A549 (cell line): Measurements from ENCODE around the gene STK11IP. TPM values are rescaled to one million over a fixed set of nuclear protein-coding genes. Genes with fewer than 3 reads are reported as not detected.
A peak's percentile ranks its signal among the peaks of the same experiment; 100 is the strongest.

Source experiments
- ATAC-seq, 2 experiments: fragments of 200-7000 bp in 1 of 2; fragments of >200 bp in 1 of 2; cut with Nextera tagmentation in 1 of 2; cut with Tn5 transposase in 1 of 2; 3 replicates each; pipeline versions ENCODE4 v1.8.0 to v1.9.1; 2018 to 2020; ENCODE audit warnings: mild to moderate bottlenecking in 1 of 2, moderate library complexity in 1 of 2
- CTCF ChIA-PET: fragments of 300-600 bp; sonication (Branson Sonifier 250); formaldehyde crosslinking; extraction: SDS; loops from one replicate; lab custom pipeline; 2021; ENCODE audit warnings: antibody characterized with exemption, inconsistent platforms; lab: Yijun Ruan, JAX
- POLR2A ChIA-PET: fragments of 350-600 bp; formaldehyde crosslinking; extraction: SDS; loops from one replicate; lab custom pipeline; 2021; ENCODE audit warnings: antibody characterized with exemption, inconsistent platforms; lab: Yijun Ruan, JAX
- DNase-seq, 2 experiments: peaks; one replicate each; pipeline versions ENCODE4 v3.0.0 to v3.0.0-alpha.2; 2011 to 2016; ENCODE audit warnings: low read depth in 1 of 2, low spot score in 1 of 2
- FAIRE-seq: peaks from 2 replicates; lab custom pipeline; 2011; peaks lifted over from hg19 to GRCh38; lab: Jason Lieb, UNC
- H3K27ac ChIP-seq, 2 experiments: fragments of >200 bp; sonication (Bioruptor Twin); formaldehyde crosslinking; 3 replicates each; pipeline ENCODE4 v1.5.1; 2016 to 2017
- H3K4me1 ChIP-seq: fragments of >200 bp; sonication (Bioruptor Twin); formaldehyde crosslinking; 3 replicates; pipeline ENCODE4 v1.6.1; 2016
- H3K4me2 ChIP-seq: fragments of >200 bp; sonication (Bioruptor Twin); formaldehyde crosslinking; 3 replicates; pipeline ENCODE4 v1.6.1; 2016
- H3K4me3 ChIP-seq: fragments of >200 bp; sonication (Bioruptor Twin); formaldehyde crosslinking; 3 replicates; pipeline ENCODE4 v1.5.1; 2016
- H3K9me3 ChIP-seq: fragments of >200 bp; sonication (Bioruptor Twin); formaldehyde crosslinking; 3 replicates; pipeline ENCODE4 v1.6.1; 2016
- ATOH8 ChIP-seq: fragments of 250-450 bp; sonication (Bioruptor Pico); IDR thresholded peaks from 2 replicates; pipeline ENCODE4 v1.5.0; 2020; ENCODE audit warnings: low read depth, mild to moderate bottlenecking, moderate library complexity
- CBX8 ChIP-seq: fragments of 200-600 bp; sonication (generic); IDR thresholded peaks from 2 replicates; pipeline ENCODE4 v1.6.1; 2016
- CEBPB ChIP-seq, 2 experiments: fragments of >200 bp in 1 of 2; sonication (Bioruptor Twin) in 1 of 2; formaldehyde crosslinking in 1 of 2; IDR thresholded peaks; 2 replicates each; pipeline ENCODE4 v1.6.1; 2012 to 2016
- CHD2 ChIP-seq: fragments of 150-350 bp; IDR thresholded peaks from 2 replicates; pipeline ENCODE4 v1.6.1; 2014; ENCODE audit warnings: low read length; ENCODE audit not compliant: partially characterized antibody
- CHD4 ChIP-seq: fragments of 200-600 bp; sonication (generic); IDR thresholded peaks from 2 replicates; pipeline ENCODE4 v1.6.1; 2016; ENCODE audit warnings: antibody characterized with exemption, mild to moderate bottlenecking, borderline replicate concordance
- CTCF ChIP-seq: fragments of >200 bp; sonication (Bioruptor Twin); formaldehyde crosslinking; IDR thresholded peaks from 3 replicates; pipeline ENCODE4 v1.5.1; 2016
- ELK1 ChIP-seq: fragments of 150-350 bp; IDR thresholded peaks from 2 replicates; pipeline ENCODE4 v1.6.1; 2014; ENCODE audit warnings: low read depth, mild to moderate bottlenecking, low read length
- EP300 ChIP-seq, 2 experiments: fragments of >200 bp; sonication (Bioruptor Twin); formaldehyde crosslinking; IDR thresholded peaks; 2 replicates in 1 of 2; 3 replicates in 1 of 2; pipeline ENCODE4 v1.6.1; 2016 to 2017
- ESRRA ChIP-seq: fragments of 150-350 bp; IDR thresholded peaks from 2 replicates; pipeline ENCODE4 v1.6.1; 2014; ENCODE audit warnings: mild to moderate bottlenecking, low read length, borderline replicate concordance
- FOSB ChIP-seq: fragments of 250-450 bp; sonication (Bioruptor Pico); IDR thresholded peaks from 2 replicates; pipeline ENCODE4 v1.5.0; 2020; ENCODE audit warnings: mild to moderate bottlenecking, moderate library complexity
- FOXS1 ChIP-seq: fragments of 250-450 bp; sonication (Bioruptor Pico); IDR thresholded peaks from 2 replicates; pipeline ENCODE4 v1.5.0; 2020; ENCODE audit warnings: mild to moderate bottlenecking, moderate library complexity
- GATA3 ChIP-seq: IDR thresholded peaks from 2 replicates; pipeline ENCODE4 v1.6.1; 2012; ENCODE audit warnings: borderline replicate concordance
- HES2 ChIP-seq: fragments of >200 bp; sonication (Bioruptor Twin); formaldehyde crosslinking; IDR thresholded peaks from 2 replicates; pipeline ENCODE4 v1.6.1; 2016
- HOXB5 ChIP-seq: fragments of 250-450 bp; sonication (Bioruptor Pico); IDR thresholded peaks from 2 replicates; pipeline ENCODE4 v1.5.0; 2020; ENCODE audit warnings: mild to moderate bottlenecking, moderate library complexity
- MAX ChIP-seq: IDR thresholded peaks from 2 replicates; pipeline ENCODE4 v1.6.1; 2012
- POLR2A ChIP-seq: IDR thresholded peaks from 2 replicates; pipeline ENCODE4 v1.6.1; 2012; ENCODE audit warnings: mild to moderate bottlenecking, low read length
- POLR2AphosphoS2 ChIP-seq: conservative IDR thresholded peaks from 2 replicates; pipeline ENCODE4 v1.6.1; 2012; ENCODE audit warnings: low read length, improper control_type of control experiment, inconsistent platforms
- RAD21 ChIP-seq, 2 experiments: fragments of >200 bp in 1 of 2; sonication (Bioruptor Twin) in 1 of 2; formaldehyde crosslinking in 1 of 2; IDR thresholded peaks in 1 of 2; conservative IDR thresholded peaks in 1 of 2; 2 replicates in 1 of 2; 3 replicates in 1 of 2; pipeline ENCODE4 v1.6.1; 2012 to 2018; ENCODE audit warnings: inconsistent platforms in 1 of 2
- RARB ChIP-seq: fragments of 250-450 bp; sonication (Bioruptor Pico); IDR thresholded peaks from 2 replicates; pipeline ENCODE4 v1.8.0; 2021; ENCODE audit warnings: mild to moderate bottlenecking, moderate library complexity
- RCOR1 ChIP-seq: fragments of 150-350 bp; IDR thresholded peaks from 2 replicates; pipeline ENCODE4 v1.6.1; 2014; ENCODE audit warnings: antibody characterized with exemption, low read length, low read depth
- REST ChIP-seq: fragments of 200-600 bp; sonication (generic); IDR thresholded peaks from 2 replicates; pipeline ENCODE4 v1.6.1; 2016; ENCODE audit warnings: antibody characterized with exemption, mild to moderate bottlenecking, moderate library complexity
- SMC3 ChIP-seq: fragments of >200 bp; sonication (Bioruptor Twin); formaldehyde crosslinking; IDR thresholded peaks from 3 replicates; pipeline ENCODE4 v1.6.1; 2018; ENCODE audit warnings: inconsistent platforms
- WGBS: methylation state at CpG from one replicate; pipeline ENCODE4 v1.1.6; 2017; ENCODE audit errors: missing lambda C conversion rate; 5-methylcytosine and 5-hydroxymethylcytosine counted together
- polyA plus RNA-seq, 4 experiments: library from polyadenylated mRNA; depleted of rRNA in 3 of 4; stranded (reverse); fragments of >200 nt; fragmentation: RNase III in 1 of 4; extraction: RNeasy Plus Mini Kit Qiagen cat#74134 plus additional on column Dnase treatment in 1 of 4; gene quantifications; 2 replicates in 3 of 4; 3 replicates in 1 of 4; pipeline ENCODE4 v1.2.3, GENCODE V29; 2011 to 2017

Gene STK11IP
- polyA plus RNA-seq, 2 of the 4 experiments (the other 2 are of a cell fraction) = 13.3 to 18.8 TPM

GRCh38 chr2:219634171-219634940, 36.7 kb downstream of the STK11IP start:
- H3K27ac ChIP-seq = no peak overlapping the region
- H3K4me3 ChIP-seq = no peak overlapping the region
- H3K4me2 ChIP-seq = no peak overlapping the region
- TF ChIP-seq RCOR1 (no peak), RAD21 (conservative IDR thresholded peaks at IDR 0.05 in 1 of 2, IDR thresholded peaks at IDR 0.05 in 1 of 2) (no peak), ESRRA (no peak), GATA3 (no peak), FOSB (CRISPR knock-in tag) (no peak), CHD4 (no peak), ELK1 (no peak), HES2 (no peak), CTCF (no peak)
- no peaks in the 10 kb centered on the region for H3K9me3 ChIP-seq
- no peaks in the 10 kb centered on the region for H3K4me1 ChIP-seq
- ChIA-PET CTCF (interaction anchor here (0.8 to 7.0 kb wide), 4 partner anchors 8 to 159 kb away, joined by 3 to 38 read pairs (median 6); no protein-coding TSS in a partner anchor), POLR2A (no interaction called here)
- DNase-seq (no peak), ATAC-seq (no peak), FAIRE-seq (no peak)
- WGBS = 83% methylated on average over 15 of the region's 15 CpGs

- TF ChIP-seq CEBPB (IDR thresholded peaks at IDR 0.05) (no peak), POLR2AphosphoS2 (no peak)
- TF ChIP-seq, all 56 proteins: peak for 0
Observed at GRCh38 chr2:219634951-219635751, 37.5 kb downstream of the STK11IP start.

GRCh38 chr2:219636144-219636915, 38.7 kb downstream of the STK11IP start:
- WGBS = 57% methylated on average over 24 of the region's 24 CpGs
- Histone ChIP-seq H3K27ac (no peak overlapping the region), H3K9me3 (no peaks in the 10 kb centered on the region), H3K4me2 (no peak overlapping the region), H3K4me1 (no peaks in the 10 kb centered on the region), H3K4me3 (no peak overlapping the region)
- POLR2A ChIA-PET = no interaction called here
- FAIRE-seq (no peak), ATAC-seq (peak in 1 of 2 experiments; percentile 12; a peak in 1 of 6 replicates), DNase-seq (no peak)
- CTCF ChIA-PET = interaction anchor here (0.9 to 3.6 kb wide), 5 partner anchors 81 to 125 kb away, joined by 3 to 10 read pairs (median 3); no protein-coding TSS in a partner anchor
- TF ChIP-seq REST = no peak
- no peak for TF ChIP-seq POLR2A
- TF ChIP-seq EP300 (IDR thresholded peaks at IDR 0.05) = no peak
- TF ChIP-seq CBX8 = no peak
- no peak for TF ChIP-seq CHD2
- no peak for TF ChIP-seq ATOH8 (CRISPR knock-in tag)
- TF ChIP-seq HOXB5 (CRISPR knock-in tag) = no peak
- TF ChIP-seq MAX = no peak
- no peak for TF ChIP-seq SMC3
- TF ChIP-seq RARB (CRISPR knock-in tag) = no peak
- TF ChIP-seq FOXS1 (CRISPR knock-in tag) = no peak

More at GRCh38 chr2:219634951-219635751, 37.5 kb downstream of the STK11IP start:
- H3K4me1 ChIP-seq = no peaks in the 10 kb centered on the region
- no peak overlapping the region for H3K4me3 ChIP-seq
- FAIRE-seq (no peak), DNase-seq (no peak), ATAC-seq (no peak)
- no peaks in the 10 kb centered on the region for H3K9me3 ChIP-seq
- WGBS = 53% methylated on average over 20 of the region's 22 CpGs
- H3K4me2 ChIP-seq = no peak overlapping the region
- CTCF ChIA-PET = interaction anchor here (0.9 to 3.6 kb wide), 4 partner anchors 94 to 159 kb away, joined by 3 to 10 read pairs (median 3); no protein-coding TSS in a partner anchor
- no peak overlapping the region for H3K27ac ChIP-seq
- POLR2A ChIA-PET = interaction anchor here (1.1 kb wide), 1 partner anchor 37 kb away, joined by 3 read pairs; the partner anchor contains the start of gene STK11IP
